Measurements from ENCODE around the gene DMPK.
A peak's percentile ranks its signal among the peaks of the same experiment; 100 is the strongest.
"Not testable (repeated sequence)": the region's sequence is repeated elsewhere in the genome, so short reads cannot be mapped to it uniquely, and the experiment has no call there.

The DMPK gene

DNA sequence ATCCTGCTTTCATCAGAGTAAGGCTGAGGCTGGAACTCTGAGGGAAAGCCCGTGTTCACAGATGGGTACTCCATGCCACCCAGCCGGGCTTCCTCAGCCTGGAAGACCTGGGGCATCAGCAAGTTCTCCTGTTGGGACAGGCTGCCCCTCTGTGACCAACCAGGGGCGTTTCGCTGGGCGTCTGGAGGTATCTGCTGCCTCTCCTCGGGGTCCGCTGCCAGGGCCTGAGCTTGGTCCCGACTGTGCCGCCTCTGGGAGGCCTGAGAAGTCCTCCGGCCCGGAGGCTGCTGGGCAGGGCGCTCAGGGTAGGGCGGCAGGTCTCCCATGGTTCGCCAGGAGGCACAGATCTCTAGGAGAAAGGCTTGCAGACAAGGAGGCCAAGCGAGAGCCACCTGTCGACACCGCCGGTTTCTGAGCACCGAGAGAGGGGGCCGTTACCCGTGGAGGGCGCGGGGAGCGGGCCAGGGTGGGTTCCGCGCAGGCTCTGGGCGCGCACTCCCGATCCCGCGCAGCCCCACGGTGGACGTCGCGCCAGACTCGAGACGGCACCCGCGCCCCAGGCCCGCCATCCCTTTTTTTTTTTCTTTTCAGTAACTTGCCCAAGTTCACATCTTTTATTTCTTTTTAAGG, 32.7 kb upstream of the DMPK start, which contains the start of gene RSPH6A:
Gene RSPH6A (minus strand): TSS at position 458 of the 630 bp plus-strand sequence. CDS start 132 bp downstream, at position 326.
- no peak for DNase-seq

DNA sequence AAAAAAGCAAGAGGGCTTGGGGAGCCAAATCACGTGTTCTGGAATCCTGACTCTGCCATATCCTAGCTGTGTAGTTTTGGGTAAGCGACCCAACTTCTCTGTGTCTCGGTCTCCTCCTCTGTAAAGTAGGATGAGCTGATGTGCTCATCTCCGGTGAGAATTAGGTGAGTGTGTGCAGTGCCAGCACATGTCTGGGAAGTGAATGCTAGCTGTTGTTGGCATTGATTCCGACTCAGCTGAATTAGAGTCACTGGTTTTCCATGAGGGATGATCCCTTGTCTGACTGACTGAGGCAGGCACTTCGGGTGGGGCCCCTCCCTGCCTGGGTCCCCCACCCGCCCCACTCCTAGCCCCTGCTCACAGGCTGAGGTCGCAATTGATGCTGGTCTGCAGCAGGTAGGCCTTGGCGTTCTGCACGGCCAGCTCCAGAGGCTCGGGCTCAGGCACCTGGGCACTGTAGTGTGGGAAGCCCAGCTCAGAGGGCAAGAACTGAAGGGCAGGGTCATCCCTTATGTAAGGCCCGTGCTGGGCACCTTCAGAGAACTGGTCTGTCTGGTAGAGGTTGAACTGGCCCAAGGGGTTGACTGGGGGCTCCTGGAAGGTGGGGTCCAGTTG, 32.0 kb upstream of the DMPK start:
- DNase-seq: no peak

DNA sequence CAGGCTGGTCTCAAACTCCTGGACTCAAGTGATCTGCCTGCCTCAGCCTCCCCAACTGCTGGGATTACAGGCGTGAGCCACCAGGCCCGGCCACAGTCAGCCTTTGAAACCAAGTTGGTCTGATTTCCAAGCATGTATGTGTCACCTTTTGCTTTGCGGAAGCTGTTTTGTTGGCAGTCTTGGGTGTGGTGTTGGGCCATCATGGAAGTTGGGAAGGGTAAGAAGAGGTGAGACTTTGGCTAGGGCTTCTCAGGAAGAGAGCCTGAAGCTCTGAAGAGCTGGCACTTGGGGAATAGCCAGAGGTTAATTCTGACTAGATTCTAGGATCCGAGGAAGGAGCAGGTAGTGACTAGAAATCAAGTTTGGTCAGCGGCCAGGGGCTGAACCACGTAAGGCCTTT, 30.0 kb upstream of the DMPK start:
- DNase-seq: no peak

DNA sequence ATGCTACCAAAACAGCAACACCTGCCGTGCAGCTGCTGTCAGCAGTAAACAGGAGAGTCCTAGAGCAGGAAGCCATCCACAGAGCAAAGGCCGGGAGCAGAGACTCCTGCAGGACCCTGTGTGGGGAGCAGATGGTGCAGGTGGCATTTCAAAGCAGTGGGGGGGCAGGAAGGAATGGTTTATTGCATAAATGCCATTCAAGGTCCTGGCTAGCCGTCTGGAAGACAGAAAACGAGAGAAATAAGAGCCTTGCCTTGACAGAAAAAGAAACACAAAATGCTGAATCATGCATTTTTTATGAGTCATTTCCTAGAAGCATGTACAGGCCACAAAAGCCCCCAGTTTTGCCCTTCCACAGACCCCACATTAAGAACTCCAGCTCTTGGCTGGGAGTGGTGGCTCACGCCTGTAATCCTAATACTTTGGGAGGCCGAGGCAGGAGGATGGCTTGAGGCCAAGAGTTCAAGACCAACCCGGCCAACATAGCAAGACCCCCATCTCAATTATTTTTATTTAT, 27.4 kb upstream of the DMPK start:
- no peak for DNase-seq

DNA sequence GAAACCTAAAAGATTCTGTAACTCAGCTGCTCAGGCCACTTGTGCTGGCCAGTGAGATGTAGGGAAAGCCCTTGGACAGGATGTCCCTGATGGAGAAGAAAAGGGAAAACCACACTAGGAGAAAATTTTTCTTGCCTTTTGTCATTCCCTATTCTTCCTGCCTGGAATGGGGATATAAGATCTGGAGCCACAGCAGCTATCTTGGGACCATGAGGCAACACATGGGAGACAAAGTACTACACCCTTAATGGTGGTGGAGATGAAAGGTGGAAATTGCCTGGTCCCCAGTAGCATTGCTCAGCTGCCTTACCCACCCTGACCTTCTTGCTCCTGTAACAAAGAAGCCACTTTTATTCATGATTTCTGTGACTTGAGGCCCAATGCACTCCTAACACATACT, 23.4 kb upstream of the DMPK start:
- DNase-seq: no peak

- no peak for DNase-seq
Measured at GRCh38 chr19:45804959-45805230, 22.6 kb upstream of the DMPK start.

DNA sequence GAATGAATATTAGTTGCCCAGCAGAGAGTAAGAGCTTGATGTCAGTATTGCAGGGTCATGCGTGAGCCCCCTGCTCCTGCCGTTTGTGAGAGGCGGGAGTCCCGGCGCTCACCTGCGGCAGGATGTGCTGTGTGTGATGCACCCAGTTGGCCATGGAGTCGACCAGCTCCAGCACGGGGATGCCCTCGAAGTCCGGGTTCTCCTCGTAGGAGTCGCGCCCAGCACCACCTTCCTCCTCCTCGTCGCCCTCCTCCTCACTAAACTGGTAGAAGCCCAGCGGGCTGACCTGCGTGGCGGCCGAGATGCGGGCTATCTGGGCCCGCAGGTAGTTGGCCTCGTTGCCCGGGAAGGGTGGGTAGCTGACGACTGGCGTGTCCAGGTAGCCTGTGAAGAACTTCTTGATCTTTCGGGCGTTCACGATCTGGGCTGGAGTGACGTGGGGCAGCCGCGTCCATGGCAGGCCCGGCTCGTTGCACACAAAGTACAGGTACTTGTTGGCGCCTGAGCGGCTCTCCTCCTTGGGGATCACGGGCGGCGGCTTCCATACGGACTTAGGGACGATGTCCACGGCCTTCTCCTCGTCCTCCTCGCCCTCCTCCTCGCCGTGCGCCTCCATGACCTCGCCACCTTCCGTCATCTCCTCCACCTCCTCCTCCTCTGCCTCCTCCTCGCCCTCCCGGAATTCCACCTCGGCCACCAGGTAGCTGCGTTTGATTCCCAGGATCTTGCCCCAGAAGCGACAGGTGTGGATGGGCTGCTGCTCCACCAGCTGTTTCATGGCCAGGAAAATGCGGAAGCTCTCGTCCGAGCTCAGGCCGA, 22.1 kb upstream of the DMPK start:
- no peak for DNase-seq

DNA sequence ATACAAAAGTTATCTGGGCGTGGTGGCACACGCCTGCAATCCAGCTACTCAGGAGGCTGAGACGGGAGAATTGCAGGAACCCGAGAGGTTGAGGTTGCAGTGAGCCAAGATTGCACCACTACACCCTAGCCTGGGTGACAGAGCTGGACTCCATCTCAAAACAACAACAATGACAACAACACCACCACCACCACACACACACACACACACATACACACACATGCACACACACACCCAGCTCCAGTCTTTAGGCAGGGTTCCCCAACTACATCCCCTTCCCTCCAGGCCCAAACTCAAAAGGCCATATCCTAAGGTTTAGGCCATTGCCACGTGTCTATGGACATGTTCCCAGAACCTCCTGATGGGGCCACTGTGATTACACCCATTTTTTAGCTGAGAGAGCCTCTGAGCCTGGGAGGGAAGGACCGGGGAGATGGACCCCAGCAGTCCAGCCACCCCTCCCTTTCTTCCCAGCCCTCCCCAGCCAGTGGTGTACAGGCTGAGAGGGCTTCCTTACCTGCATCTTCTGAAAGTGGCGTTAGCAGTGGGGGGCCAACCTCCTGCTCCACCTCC, 19.4 kb upstream of the DMPK start:
- no peak for DNase-seq

- no peak for DNase-seq
Measured at GRCh38 chr19:45800070-45800553, 17.8 kb upstream of the DMPK start.

DNA sequence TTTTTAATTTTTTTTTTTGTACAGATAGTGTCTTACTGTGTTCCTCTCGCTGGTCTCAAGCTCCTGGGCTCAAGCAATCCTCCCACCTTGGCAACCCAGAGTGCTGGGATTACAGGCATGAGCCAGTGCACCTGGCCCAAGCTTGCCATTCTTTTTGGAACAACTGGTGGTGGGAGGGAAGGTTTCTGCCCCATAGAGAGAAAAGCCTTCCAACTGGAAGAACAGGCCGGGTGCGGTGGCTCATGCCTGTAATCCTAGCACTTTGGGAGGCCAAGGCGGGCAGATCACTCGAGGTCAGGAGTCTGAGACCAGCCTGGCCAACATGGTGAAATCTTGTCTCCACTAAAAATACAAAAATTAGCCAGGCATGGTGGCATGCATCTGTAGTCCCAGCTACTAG, 17.3 kb upstream of the DMPK start:
- DNase-seq: not testable (repeated sequence)

DNA sequence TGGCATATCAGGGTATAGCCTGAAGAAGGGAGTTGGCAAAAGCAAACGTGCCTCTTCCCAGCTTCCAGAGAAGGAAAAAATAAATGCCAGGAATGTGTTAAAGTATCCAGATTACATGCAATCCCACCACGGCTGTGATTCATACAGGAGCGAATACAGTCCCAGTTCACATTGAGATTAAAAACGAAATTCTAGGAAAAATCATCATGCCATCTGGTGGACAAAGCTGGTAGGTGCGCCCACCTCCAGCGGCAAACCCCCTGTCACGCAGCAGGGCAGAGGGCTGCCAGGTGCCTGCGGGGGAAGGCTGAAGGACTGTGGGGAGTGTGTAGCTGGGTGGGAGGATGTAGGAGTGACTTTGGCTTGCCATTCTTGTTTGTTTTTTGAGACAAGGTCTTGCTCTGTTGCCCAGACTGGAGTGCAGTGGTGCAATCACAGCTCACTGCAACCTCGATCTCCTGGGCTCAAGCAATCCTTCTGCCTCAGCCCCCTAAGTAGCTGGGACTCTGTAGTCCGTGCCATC, 16.8 kb upstream of the DMPK start:
- peak; percentile 63 for DNase-seq

DNA sequence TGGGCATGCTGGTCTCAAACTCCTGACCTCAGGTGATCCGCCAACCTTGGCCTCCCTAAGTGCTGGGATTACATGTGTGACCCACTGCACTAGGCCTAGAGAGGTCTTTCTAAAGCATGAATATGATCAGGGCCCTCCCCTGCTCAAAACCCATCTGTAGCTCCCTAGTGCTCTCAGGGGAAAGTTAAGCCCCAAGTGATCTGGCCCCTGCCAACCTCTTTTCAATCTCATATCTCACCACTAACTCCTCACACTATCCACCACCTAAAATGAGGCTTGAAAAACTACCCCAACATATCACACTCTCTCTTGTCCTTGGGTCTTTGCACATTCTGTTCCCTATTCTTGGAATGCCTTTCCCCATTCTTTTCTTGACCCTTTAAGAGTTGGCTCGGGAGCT, 12.3 kb upstream of the DMPK start:
- DNase-seq: no peak

GRCh38 chr19:45793876-45794275, 11.6 kb upstream of the DMPK start:
- no peak for DNase-seq

DNA sequence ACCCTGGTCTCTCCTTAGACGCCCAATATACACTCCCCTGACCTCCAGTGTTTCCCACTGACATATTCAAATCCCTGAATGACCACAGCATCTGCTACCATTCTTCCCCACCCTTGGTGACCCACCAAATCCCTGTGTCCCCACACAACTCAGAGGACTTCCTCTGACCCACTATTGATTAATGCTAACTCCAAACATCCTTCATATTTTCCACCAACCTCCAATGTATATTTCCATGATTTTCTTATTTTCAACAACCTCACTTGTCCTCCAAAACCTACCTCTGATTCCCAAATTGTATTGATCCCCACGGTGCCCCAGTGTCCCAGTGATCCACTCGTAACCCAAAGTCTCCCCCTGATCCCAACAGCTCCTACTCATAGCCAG, 10.9 kb upstream of the DMPK start:
- DNase-seq: no peak

GRCh38 chr19:45792470-45793177, 10.3 kb upstream of the DMPK start, which contains the start of gene DMWD:
TSS of gene DMWD (minus strand) at chr19:45792845. CDS start at chr19:45792756, 89 bp downstream.
- DNase-seq: peak; percentile 100

DNA sequence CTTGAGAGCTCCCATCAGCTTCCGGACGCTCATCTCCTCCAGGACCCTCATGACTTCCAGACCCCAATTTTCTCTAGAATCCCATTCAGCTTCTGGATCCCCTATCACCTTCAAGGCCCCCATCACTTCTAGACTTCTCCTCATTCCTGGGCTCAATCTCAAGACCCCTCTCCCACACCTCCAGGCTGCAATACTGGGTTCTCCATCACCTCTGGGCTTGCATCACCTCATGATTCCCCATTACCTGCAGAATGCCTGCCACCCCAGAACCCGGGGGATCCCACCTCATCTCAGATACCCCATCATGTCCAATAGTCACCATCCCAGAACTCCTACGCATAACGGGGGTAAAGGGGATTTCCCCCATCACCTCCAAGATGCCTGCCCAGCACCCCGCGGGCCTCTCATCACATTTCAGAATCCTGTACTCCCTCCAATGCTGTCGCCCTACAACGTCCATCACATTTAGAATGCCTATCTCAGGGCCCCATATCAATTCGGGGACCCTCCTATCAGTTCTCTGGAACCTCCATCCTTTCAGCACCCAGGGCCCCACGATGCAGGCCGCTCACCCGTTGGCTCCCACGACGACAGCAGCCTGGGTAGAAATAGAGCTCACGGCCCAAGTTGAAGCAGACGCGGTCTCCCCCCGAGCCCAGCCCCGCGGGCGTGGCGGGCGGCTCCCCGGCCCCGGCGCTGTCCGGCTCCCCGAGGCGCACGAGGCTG, 9.6 kb upstream of the DMPK start:
- DNase-seq: peak; percentile 30

GRCh38 chr19:45790942-45791341, 8.7 kb upstream of the DMPK start:
- DNase-seq: peak; percentile 33

DNA sequence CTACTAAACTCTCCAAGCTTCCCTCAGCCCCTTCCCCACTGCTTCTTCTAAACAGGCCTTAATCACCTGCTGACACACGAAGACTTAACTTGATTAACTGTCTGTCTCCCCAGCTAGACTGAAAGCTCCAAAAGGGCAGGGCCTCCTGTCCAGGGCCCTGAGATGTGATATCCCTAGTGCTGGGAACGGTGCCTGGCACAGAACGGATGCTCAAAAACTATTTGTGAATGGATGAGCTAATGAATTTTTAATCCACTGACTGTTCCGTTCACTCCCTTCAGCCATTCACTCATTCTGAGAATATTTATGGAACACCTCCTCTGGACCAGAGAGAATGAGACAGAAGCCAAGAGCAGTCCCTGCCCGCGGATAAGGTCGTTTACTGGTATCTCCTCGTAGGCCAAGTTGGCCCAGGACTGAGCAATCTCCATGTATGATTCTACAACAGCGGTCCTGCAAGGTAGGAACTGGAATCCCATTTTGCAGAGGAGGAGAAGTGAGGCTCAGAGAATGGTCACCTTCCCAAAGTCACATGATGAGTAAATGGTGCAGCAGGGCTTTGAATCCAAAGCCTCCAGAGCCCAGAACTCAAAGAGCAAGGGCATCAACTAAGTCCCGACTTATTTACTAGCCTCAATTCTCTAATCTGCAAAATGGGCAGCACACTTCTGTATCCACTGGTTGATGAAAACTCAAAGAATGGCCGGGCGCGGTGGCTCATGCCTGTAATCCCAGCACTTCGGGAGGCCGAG, 6.9 kb upstream of the DMPK start:
- DNase-seq: no peak

GRCh38 chr19:45786533-45786894, 4.2 kb upstream of the DMPK start:
- DNase-seq: no peak

DNA sequence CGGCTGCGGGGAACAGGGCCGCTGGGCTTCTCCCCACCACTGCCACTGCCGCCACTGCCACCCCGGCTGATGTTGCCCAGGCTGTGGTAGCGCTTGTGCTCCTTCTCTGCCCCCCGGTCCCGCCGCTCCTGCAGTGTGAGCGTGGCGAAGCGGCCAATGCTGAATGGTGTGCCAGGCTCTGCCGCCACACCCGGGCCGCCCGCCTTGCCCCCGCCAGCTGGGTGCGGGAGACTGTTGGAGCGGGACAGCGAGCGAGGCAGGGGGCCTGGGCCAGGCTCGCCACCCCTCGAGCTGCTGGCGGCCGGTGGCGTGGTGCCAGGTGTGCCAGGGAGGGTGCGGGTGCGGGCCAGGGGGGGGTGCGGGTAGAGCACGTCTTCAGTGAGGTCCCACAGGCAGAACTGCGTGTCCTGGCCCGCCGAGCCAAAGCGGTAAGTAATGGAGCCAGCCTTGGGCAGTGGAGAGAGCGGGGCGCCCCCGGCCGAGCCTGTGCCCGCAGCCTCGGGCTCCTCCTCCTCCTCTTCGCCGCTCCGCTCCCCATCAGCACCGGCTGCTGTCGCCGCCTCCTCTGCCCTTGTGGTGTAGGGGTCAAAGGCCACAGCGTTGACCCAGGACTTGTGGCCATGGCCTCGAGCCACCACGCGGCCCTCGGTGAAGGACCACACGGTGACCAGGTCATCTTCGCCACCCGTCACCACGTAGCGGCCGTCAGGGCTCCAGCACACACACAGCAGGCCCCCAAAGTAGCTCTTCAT, 3.7 kb upstream of the DMPK start:
- no peak for DNase-seq
